ENCODE results near the gene SESN1. TPM values are rescaled to one million over a fixed set of nuclear protein-coding genes. Genes with fewer than 3 reads are reported as not detected.
A peak's percentile ranks its signal among the peaks of the same experiment; 100 is the strongest.

The SESN1 gene
- total RNA-seq, 4 donors from 2014 or later, result 50.7 to 80.9 (median 61.8) TPM

DNA sequence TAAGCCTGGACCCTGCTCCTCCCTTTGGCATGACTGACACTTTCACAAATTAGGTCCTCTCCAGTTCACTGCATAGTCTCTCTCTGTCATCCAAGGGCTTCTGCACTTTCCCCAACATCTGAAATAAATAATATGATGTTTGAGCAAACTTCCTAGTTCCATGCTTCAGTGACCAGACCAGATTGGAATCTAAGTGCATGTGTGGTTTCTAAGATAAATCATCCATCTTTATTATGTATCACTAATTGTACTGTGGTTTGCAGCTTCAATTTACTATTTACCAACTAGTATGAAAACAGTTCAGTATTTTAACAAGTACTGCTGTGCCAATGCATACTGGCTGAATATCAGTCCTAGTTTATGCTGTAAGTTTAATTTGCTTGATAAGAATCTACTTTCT is 18.7 kb downstream of the SESN1 start:
- TF ChIP-seq EP300 (IDR thresholded peaks at IDR 0.05), result no peak
- no peak for TF ChIP-seq CTCF (IDR thresholded peaks at IDR 0.05)
- no peak for TF ChIP-seq POLR2A (IDR thresholded peaks at IDR 0.05; ENCODE audit: low read depth)
- Histone ChIP-seq H3K4me3 (no peak overlapping the region), H3K27me3 (no peaks in the 10 kb centered on the region), H3K27ac (replicated peaks in 1 of 4) (no peak overlapping the region), H3K36me3 (no peaks in the 10 kb centered on the region), H3K9me3 (no peaks in the 10 kb centered on the region), H3K4me1 (peaks cover 27 to 82% (median 75%) of the 10 kb centered on the region in 4 donors)
- DNase-seq (ENCODE audit: extremely low spot score), result no peak
- intact Hi-C loops (cut with DNase I), result loop anchor here (5.0 kb wide), 1 partner anchor 519 kb away; no protein-coding TSS in a partner anchor

DNA sequence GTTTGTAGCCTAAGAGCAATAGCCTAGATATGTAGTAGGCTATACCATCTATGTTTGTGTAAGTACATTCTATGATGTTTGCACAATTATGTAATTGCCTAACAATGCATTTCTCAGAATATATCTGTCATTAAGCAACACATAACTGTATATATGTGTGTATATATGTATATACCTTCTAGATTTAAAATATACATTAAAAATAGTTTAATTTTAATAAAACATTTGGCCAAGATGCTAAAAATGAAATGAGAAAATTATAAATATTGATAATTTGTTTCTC is 20.6 kb downstream of the SESN1 start:
- TF ChIP-seq EP300 (IDR thresholded peaks at IDR 0.05), result no peak
- intact Hi-C loops (cut with DNase I), result loop anchor here (5.0 kb wide), 4 partner anchors 67 to 532 kb away; partner anchors contain the start of gene ARMC2
- no peak overlapping the region for H3K27ac ChIP-seq (replicated peaks in 1 of 4)
- H3K4me3 ChIP-seq, result no peak overlapping the region
- H3K4me1 ChIP-seq, result peaks cover 22 to 68% (median 56%) of the 10 kb centered on the region in 4 donors
- no peaks in the 10 kb centered on the region for H3K36me3 ChIP-seq
- no peaks in the 10 kb centered on the region for H3K9me3 ChIP-seq
- no peaks in the 10 kb centered on the region for H3K27me3 ChIP-seq
- DNase-seq (ENCODE audit: extremely low spot score), result no peak

- H3K4me3 ChIP-seq, result no peak overlapping the region
- WGBS, result 45% methylated on average over 7 of the region's 7 CpGs
- no peak for DNase-seq (ENCODE audit: extremely low spot score)
- no peaks in the 10 kb centered on the region for H3K9me3 ChIP-seq
- H3K36me3 ChIP-seq, result no peaks in the 10 kb centered on the region
- H3K27ac ChIP-seq (replicated peaks in 1 of 4), result no peak overlapping the region
- intact Hi-C loops (cut with DNase I), result loop anchor here (5.0 kb wide), 4 partner anchors 66 to 531 kb away; partner anchors contain the start of gene ARMC2
- TF ChIP-seq POLR2A (IDR thresholded peaks at IDR 0.05; ENCODE audit: low read depth) (no peak), CTCF (IDR thresholded peaks at IDR 0.05) (peak; percentile 60 to 80 (median 71)), EP300 (IDR thresholded peaks at IDR 0.05) (no peak), POLR2AphosphoS5 (IDR thresholded peaks at IDR 0.05) (peak in 1 of 2 donors; percentile 23)
- peaks cover 22 to 63% (median 51%) of the 10 kb centered on the region in 4 donors for H3K4me1 ChIP-seq
- no peaks in the 10 kb centered on the region for H3K27me3 ChIP-seq
These were observed 21.1 kb downstream of the SESN1 start for GRCh38 chr6:109073344-109074132.

GRCh38 chr6:109071125-109071917 is 23.3 kb downstream of the SESN1 start:
- H3K4me3 ChIP-seq, result no peak overlapping the region
- H3K9me3 ChIP-seq, result no peaks in the 10 kb centered on the region
- 65% methylated on average over 7 of the region's 7 CpGs for WGBS
- no peak for DNase-seq (ENCODE audit: extremely low spot score)
- H3K27me3 ChIP-seq, result no peaks in the 10 kb centered on the region
- peaks cover 22 to 56% (median 44%) of the 10 kb centered on the region in 4 donors for H3K4me1 ChIP-seq
- peak overlapping the region in 1 of 4 donors; percentile 8 for H3K27ac ChIP-seq (replicated peaks in 1 of 4)
- intact Hi-C loops (cut with DNase I), result loop anchor here (5.0 kb wide), 4 partner anchors 64 to 529 kb away; partner anchors contain the start of gene ARMC2
- no peaks in the 10 kb centered on the region for H3K36me3 ChIP-seq
- TF ChIP-seq EP300 (IDR thresholded peaks at IDR 0.05), result no peak
- TF ChIP-seq CTCF (IDR thresholded peaks at IDR 0.05), result no peak
- TF ChIP-seq POLR2A (IDR thresholded peaks at IDR 0.05; ENCODE audit: low read depth), result no peak

DNA sequence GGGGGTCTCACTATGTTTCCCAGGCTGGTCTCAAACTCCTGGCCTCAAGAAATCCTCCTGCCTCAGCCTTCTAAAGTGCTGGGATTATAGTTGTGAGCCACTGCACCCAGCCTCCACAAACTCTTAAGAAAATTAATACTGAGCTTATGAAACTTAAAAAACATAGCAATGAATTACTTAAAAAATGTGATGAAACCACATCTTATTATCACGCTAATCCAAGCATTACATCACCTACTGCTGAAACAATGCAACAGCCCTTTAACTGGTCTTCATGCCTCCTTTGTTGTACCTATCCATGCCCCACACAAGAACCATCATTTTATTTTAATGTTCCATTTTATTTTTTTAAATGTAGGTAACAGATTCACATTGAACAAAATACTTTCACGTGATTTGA is 24.9 kb downstream of the SESN1 start:
- no peaks in the 10 kb centered on the region for H3K27me3 ChIP-seq
- no peak for TF ChIP-seq EP300 (IDR thresholded peaks at IDR 0.05)
- no peak for TF ChIP-seq CTCF (IDR thresholded peaks at IDR 0.05)
- TF ChIP-seq POLR2AphosphoS5 (IDR thresholded peaks at IDR 0.05), result no peak
- no peak for TF ChIP-seq POLR2A (IDR thresholded peaks at IDR 0.05; ENCODE audit: low read depth)
- WGBS, result 87% methylated on average over 2 of the region's 2 CpGs
- intact Hi-C loops (cut with DNase I), result loop anchor here (5.0 to 10.0 kb wide), 5 partner anchors 62 to 527 kb away; partner anchors contain the start of gene ARMC2
- no peak overlapping the region for H3K27ac ChIP-seq (replicated peaks in 1 of 4)
- no peaks in the 10 kb centered on the region for H3K9me3 ChIP-seq
- H3K36me3 ChIP-seq, result no peaks in the 10 kb centered on the region
- H3K4me1 ChIP-seq, result peaks cover 22 to 54% (median 44%) of the 10 kb centered on the region in 4 donors
- no peak overlapping the region for H3K4me3 ChIP-seq
- no peak for DNase-seq (ENCODE audit: extremely low spot score)

Data from esophagus muscularis mucosa (tissue), 4 donors.